HG02884 (cell line): ENCODE results near the gene SLC25A22.

Source experiments
- ATAC-seq: cut with Tn5 transposase; IDR thresholded peaks from one replicate; pipeline ENCODE4 v1.9.1; 2021; ENCODE audit warnings: mild to moderate bottlenecking, moderate library complexity; ENCODE audit not compliant: unreplicated experiment

Gene SLC25A22

DNA sequence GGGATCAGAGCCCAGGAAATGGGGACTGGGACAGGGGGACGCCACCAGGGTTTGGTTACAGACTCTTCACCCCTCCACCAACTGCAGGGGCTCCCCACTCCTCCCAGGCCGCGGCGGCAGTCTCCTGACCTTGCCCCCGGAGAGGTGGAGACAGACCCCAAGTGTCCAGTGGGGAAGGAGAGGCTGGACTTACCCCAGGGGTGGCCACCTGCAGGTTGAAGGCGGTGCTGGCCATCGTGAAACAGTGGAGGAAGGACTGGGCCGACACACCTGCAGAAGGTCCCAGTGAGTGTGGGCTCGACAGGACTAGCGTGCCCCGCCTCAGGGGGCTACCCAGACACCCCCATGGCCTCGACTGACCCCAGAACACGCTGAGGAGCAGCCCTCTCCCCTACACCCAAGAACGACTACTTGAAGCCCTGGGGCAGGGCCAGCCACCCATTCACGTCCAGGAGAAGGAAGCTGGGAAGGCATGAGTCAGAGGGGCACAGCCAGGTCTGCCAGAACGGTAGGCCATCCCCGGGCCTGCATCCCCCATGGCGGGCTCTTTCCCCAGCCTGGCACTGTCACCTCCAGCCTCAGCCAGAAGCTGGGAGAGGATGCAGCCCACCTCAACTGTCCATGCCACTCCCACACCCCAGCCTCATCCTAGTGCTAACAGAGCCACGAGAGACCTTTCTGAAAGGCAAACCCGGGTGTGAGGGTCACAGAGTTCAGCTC, 23.0 kb downstream of the SLC25A22 start:
- ATAC-seq: no peak

DNA sequence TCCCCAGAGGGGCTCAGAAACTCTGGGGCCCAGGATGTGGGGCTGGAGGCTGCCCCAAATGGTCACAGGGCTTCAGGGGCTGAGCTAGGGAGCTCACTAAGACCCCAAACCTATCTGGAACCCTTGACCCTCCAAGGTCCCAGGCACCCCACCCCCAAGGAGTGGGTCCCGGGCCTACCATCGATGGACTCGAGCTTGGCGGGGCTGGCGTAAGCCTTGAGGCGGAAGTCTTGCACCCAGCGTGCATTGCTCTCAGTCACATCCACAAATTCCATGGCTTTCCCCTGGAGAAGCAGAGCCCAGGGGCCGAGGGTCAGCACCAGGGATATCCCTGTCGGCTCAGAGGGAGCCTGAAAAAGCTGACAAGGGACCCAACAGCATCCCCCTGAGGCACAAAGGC, 24.3 kb downstream of the SLC25A22 start:
- no peak for ATAC-seq

DNA sequence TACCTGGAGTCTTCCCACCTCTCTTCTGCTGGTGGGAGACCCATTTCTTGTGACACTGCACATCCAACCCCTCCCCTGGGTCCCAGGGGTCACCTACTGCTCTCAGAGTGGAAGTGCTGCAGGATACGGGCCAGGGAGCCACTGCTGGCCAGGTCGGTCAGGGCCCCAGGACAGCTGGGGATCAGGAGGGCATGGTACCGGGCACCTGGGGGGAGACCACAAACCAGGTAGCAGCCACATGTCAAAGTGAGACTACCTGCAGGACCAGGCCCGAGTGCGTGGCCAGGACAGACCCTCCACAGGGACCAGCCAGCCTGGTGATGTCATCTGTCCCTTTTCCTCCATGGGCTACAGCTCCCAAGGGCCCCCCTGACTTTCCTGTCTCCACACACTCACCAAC, 24.7 kb downstream of the SLC25A22 start:
- ATAC-seq: no peak

DNA sequence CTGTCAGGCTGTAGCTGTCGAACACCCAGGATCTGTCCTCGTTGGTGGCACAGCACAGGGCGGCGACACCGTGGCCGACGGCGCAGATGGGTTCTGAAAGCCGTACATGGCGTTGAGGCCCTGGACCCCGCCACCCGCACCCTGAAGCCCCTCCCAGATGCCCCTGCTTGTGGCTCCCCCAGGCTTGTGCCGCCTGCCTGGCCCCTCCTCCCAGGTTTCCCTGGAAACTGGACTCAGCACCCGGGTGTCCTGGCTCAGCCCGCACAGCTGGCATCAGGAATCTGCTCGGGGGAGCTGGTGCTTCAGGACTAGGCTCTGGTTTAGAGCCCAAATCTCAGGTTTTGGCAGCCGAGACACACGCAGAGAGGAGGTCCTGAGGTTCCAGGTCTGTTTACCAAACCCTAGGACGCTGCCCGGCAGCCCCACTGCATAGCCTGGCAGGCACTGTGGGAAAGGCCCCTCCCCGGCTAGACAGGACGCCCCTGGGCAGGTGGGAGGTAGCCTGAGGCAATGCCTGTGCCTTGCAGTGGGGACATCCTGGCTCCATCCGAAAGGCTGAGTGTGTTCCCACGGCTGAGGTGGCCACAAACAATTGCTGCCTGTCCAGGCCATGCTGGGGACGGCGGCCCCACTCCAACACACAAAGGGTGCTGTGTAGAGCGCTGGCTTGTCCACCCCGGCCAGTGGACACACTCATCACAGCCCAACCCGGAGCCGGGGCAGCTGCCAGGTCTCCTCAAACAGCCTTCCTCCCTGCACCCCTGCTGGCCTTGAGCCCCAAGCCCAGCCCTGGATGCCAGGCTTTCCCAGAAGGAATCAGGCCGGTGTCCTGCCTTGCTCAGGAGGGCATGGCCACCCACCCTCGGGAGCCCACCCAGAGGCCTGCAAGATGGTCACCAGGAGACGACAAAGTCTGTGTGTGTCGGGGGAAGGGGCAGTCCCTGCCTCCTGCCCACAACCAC, 25.4 kb downstream of the SLC25A22 start:
- ATAC-seq: no peak

DNA sequence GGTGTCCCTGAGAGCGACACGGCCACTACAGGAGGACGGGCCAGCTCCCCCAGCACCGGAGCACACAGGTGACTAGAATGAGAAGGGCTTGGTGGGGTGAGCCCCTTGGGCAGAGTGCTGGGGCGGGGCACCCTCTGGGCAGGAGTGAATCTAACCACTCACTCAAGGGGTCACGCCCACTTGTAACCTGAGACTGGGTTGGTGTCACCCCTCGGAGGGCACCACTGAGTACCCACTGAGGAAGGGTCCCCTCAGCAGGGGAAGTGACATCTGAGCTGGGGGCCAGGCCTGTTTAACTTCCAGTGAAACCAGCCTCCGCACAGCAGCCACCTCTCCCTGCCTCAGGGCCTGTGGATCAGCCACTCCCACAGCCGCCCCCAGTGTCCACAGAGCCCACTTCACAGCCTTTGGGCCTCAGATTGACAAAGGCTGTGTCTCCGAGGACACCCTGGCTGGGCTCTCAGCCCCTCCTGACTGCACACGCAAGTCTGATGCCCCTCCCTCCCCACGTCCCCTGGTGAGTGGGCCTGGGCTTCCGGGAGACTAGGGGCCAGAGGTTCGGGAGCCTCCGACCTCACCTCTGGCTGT, 26.4 kb downstream of the SLC25A22 start:
- ATAC-seq: no peak

DNA sequence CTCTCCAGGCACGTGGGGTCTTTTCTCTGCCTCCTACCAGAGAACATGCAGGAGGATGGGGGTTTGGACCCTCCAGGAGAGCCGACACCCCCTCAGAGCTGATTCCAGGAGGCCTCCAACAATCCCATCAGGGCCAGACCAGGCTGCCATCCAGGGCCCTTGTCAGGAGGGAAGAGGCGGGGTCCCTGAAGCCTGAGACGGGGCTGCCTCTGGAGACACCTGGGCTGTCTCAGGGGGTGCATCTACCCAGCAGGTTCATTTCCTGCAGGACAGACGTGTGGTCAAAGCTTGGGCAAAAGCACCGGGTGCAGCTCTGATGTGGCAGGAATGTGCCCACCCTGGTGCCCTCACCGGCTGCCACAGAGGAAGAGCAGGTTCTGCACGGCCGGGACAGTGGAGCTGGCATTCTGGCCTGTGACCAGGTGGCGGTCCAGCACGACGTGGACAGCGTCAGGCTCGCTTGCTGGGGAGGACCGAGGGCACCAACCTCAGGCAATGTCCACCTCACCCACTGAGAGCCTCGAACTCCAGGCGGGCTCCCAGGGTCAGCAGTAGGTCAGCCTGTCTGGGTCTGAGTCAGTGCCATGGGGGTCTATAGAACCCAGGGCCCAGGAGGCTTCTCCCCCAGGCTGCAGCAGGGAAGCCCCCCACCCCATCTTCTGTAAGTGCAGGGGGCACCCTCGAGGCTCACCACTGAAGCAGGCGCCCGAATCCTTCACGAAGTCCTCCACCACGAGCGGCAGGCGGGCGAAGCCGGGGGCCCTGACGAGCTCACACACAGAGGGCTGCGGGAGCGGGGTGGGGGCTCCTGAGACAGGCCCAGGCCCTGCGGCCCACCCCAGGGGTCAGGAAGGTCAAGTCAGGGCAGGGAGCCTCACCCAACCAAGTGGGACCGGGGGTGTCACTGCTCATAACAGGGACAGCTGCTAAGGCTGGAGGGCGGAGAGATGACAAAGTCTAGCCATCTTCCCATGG, 27.2 kb downstream of the SLC25A22 start:
- no peak for ATAC-seq

DNA sequence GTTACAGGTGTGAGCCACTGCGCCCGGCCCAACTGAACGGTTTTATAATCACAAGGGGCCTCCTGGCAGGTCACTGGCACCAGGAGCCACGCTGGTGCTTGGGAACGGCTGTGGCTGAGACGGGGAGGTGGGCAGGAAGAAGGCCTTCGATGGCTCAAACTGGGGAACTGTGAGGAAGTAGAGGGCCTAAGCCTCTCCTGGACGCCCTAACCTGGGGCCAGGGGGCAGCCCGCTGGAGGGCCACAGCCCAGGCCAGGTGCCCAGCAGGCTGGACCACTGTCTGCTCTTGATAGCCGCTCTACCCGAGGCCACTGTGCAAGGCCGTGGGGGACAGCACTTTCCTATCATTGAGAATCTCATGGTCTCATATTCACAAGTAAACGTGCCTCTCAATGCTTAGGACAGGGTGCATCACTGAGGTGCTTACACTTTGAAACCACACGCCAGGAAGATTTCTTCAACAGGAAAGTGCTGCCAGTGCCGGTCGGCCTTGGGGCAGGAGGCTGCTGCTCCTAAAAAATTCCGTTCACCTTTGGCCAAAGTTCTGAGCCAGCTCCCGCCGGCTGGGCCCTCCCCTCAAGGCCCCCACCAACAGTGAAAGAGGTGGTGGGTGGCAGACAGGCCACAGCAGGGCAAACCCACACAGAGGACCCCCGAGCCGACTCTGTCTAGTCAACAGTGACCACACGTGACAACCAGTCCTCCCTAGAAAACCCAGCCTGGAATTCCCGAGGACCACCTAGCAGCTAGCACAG, 28.0 kb downstream of the SLC25A22 start:
- no peak for ATAC-seq

DNA sequence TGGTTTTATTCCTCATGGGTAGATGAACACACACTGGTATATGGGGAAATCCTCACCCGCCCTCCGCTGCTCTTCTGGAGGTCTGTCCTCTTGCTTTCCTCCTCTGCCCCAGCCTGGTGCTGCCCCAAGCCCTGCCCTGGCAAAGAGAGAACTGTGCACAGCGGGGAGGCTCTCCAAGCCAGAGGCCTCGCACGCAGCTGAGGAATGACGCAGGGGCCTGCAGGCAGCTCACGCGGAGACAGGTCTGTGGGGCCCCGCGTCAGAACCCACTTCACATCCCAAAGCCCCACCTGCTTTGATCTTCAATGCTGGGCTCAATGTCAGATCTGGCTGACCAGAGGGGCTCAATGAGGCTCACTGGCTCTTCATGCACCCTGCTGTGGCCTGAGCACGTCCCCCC, 30.8 kb downstream of the SLC25A22 start:
- ATAC-seq: no peak

DNA sequence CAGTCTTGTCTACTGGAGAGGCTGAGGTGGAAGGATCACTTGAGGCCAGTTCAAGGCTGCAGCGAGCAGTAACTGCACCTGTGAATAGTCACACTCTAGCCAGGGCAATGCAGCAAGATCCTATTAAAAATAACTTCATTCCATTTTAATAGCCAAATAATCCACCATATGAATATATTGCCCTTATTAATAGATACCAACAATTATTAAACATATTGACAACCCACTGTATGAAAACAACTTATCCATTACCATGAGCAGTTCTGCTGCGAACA, 31.2 kb downstream of the SLC25A22 start:
- no peak for ATAC-seq

DNA sequence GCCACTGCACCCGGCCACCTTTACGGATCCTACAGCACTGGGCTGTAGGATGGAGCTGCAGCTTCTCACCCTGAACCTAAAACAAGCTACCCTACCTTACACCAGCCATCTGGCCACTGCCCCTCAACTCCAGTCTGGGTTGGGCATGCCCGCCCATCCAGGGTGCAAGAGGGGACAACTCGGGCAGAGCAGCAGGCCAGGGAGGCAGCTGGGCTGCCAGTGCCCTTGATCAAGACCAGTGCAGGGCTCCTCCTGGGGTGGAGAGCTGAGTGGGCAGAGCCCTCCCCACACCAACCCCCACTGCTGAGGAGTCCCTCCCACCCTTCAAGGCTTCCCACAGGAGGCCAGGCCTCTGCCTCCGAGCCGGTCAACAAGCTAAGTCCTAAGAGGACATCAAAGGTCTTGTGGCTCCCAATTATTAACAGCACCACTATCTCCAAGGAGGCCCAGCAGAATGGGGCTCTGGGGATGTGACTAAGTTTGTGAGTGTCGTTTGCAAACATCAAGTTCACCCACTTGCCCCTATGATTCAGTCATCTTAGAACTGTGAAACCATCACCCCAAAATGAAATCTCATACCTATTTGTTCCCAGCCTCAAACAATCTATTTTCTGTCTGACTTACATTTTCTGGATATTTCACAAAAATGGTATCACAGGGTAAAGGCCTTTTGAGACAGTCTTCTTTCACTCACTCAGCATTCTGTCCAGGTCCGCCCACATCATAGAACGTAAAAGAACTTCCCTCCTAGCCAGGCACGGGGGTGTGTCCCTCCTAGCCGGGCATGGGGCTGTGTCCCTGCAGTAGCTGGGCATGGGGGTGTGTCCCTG, 31.8 kb downstream of the SLC25A22 start:
- no peak for ATAC-seq

DNA sequence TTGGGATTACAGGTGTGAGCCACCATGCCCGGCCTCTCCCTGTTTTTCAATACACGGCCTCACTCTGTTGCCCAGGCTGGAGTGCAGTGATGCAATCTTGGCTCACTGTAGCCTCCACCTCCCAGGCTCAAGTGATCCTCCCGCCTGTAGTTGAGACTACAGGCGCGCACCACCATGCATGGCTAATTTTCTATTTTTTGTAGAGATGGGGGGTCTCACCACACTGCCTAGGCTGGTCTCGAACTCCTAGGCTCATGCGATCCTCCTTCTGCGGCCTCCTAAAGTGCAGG, 32.3 kb downstream of the SLC25A22 start:
- ATAC-seq: no peak

DNA sequence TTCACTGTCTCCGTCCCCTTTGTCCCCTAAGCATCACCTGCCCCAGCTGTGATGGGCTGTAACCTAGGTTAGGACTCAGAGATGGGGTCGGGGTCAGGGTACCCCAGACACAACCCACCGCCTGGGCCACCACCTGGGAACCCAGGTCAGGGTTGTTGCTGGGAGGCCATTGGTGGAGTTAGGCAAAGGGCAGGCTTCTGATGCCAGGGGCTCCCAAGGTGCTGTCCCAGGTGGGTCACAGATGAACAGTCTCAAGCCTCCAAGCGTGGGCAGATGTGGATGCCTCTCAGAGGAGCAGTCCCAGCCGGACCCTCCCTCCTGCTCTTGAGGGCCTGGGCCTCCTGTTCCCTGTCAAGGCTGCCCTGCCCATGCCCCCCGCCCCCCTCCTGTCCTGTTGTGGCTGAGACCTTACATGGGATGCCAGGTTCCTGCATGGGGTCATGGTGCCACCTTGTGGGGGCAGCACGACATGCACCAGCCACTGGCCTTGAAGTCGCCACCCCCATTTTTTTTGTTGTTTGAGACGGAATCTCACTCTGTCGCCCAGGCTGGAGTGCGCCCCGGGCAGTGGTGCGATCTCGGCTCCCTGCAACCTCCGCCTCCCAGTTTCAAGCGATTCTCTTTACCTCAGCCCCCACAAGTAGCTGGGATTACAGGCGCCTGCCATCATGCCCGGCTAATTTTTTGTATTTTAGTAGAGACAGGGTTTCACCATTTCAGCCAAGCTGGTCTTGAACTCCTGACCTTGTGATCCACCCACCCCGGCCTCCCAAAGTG, 32.9 kb downstream of the SLC25A22 start:
- no peak for ATAC-seq

DNA sequence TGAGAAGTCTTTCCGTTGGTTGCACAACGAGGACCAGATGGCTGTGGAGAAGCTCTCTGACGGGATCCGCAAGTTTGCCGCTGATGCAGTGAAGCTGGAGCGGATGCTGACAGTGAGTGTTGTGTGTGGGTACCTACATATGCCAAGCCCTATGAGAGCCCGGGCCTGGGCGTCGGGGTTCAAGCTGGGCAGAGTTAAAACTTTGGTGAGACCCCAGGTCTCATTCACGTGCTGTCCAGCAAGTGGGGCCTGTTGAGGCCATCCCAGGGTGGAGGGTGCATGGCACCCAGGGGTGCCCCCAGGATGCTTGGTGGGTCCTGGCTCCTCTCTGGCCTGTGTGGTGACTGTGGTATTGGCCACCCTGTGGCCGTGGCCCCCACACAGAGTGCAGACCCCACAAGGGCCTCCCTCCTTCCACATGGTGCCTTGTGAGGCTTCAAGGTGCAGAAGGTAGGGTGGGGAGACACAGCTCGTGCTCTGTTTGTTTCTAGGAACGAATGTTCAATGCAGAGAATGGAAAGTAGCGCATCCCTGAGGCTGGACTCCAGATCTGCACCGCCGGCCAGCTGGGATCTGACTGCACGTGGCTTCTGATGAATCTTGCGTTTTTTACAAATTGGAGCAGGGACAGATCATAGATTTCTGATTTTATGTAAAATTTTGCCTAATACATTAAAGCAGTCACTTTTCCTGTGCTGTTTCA, 33.6 kb downstream of the SLC25A22 start:
- no peak for ATAC-seq

DNA sequence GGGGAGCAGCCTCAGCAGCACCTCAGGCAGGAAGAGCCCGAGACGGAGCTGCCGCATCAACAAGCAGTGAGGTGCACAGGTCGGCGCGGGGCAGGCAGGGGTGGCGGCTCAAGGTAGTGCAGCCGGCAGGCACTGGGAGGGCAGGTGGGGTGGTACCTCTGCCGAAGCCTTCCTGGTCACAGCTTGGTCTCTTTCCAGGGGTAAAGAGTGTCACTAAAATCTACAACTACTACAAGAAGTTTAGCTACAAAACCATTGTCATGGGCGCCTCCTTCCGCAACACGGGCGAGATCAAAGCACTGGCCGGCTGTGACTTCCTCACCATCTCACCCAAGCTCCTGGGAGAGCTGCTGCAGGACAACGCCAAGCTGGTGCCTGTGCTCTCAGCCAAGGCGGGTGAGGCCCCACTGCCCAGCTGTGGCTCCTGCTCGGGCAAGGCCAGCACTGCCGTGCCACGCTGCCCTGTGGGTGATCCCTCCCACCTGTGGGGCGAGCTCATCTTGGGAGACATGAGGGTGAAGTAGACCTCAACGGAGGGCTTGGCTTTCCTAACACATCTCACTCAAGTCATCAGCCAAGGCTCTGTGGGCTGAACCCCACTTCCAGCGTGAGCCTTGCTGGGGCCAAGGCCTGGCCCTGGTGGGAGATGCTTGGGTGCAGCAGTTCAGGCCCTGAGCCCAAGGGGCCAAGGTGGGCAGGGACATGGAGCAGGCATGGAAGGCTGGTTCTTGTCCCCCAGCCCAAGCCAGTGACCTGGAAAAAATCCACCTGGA, 34.3 kb downstream of the SLC25A22 start:
- ATAC-seq: no peak

DNA sequence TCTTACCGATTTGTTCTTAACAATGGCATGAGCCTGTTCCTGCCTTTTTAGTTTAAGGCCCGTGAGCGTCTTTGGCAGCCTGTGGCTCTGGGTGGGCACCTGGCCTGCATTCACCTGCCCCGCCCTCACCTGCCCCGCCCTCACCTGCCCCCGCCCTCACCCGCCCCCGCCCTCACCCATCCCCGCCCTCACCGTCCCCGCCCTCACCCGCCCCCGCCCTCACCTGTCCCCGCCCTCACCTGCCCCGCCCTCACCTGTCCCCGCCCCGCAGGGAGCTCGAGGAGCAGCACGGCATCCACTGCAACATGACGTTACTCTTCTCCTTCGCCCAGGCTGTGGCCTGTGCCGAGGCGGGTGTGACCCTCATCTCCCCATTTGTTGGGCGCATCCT, 35.0 kb downstream of the SLC25A22 start:
- ATAC-seq: no peak

DNA sequence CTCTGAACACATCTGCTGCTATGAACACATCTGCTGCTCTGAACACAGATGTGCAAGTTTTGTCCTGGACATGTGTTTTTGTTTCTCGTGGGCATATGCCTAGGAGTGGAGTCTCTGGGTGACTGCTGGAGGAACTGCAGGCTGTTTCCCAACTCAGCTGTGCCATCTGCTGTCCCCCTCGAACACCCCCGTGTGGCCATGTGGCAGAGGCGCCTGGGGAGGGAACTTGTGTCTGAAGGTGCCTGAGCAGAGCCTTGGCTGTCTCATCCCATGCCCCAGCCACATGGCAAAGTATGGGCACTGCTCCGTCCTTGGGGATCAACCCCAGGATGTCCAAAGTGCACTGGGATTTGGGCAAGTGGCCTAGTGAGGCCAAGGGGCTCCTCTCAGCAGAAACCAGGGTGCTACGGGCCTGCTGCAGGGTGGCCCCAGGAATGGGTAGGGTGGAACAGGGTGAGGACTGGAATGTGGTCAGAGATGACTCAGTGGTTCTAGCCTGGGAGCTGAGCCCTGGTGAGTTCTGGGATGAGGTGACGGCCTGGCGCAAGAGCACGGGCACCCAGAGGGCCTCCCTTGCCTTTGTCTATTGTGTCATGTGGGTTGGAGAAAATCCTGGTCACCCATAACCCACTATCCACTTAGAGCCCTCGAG, 35.5 kb downstream of the SLC25A22 start:
- no peak for ATAC-seq
